ENCODE measurements around the gene LAMTOR1.
A peak's percentile ranks its signal among the peaks of the same experiment; 100 is the strongest.

The LAMTOR1 gene

GRCh38 chr11:72080326-72081183, 22.5 kb downstream of the LAMTOR1 start, which contains the start of the genes LRRC51 and NUMA1:
LRRC51 (plus strand) TSS chr11:72080850; CDS start chr11:72089084, 8,234 bp downstream.
NUMA1 (minus strand) TSS chr11:72080542; CDS start chr11:72035943, 44,599 bp downstream.
- peak; percentile 97 for DNase-seq

GRCh38 chr11:72079819-72080325, 23.2 kb downstream of the LAMTOR1 start:
- peak; percentile 27 for DNase-seq

- DNase-seq, result no peak
Observed at GRCh38 chr11:72078477-72078876, 24.6 kb downstream of the LAMTOR1 start.

- no peak for DNase-seq
Observed at GRCh38 chr11:72075756-72076155, 27.3 kb downstream of the LAMTOR1 start.

GRCh38 chr11:72075109-72075508, 28.0 kb downstream of the LAMTOR1 start:
- no peak for DNase-seq

GRCh38 chr11:72072348-72072747, 30.7 kb downstream of the LAMTOR1 start:
- no peak for DNase-seq

- no peak for DNase-seq
Observed at GRCh38 chr11:72070491-72070890, 32.6 kb downstream of the LAMTOR1 start.

- no peak for DNase-seq
Observed at GRCh38 chr11:72069787-72070251, 33.3 kb downstream of the LAMTOR1 start.

GRCh38 chr11:72069200-72069599, 33.9 kb downstream of the LAMTOR1 start:
- DNase-seq, result no peak

- no peak for DNase-seq
Observed at GRCh38 chr11:72067676-72068075, 35.4 kb downstream of the LAMTOR1 start.

GRCh38 chr11:72067266-72067665, 35.8 kb downstream of the LAMTOR1 start:
- DNase-seq, result no peak

GRCh38 chr11:72066855-72067254, 36.2 kb downstream of the LAMTOR1 start:
- DNase-seq, result no peak

GRCh38 chr11:72061739-72062396, 41.2 kb downstream of the LAMTOR1 start:
- DNase-seq, result no peak

- no peak for DNase-seq
Observed at GRCh38 chr11:72058416-72059034, 44.6 kb downstream of the LAMTOR1 start.

GRCh38 chr11:72048766-72049460, 54.2 kb downstream of the LAMTOR1 start:
- DNase-seq, result no peak

Data from T-helper 9 cell (primary cell).